HG02763 (cell line): ENCODE data around the gene MELK.

ENCODE experiments used
- ATAC-seq: cut with Tn5 transposase; IDR thresholded peaks from one replicate; pipeline ENCODE4 v1.9.1; 2021; ENCODE audit warnings: mild to moderate bottlenecking, moderate library complexity; ENCODE audit not compliant: unreplicated experiment

MELK gene

GRCh38 chr9:36576866-36577265 is 4.2 kb downstream of the MELK start:
- ATAC-seq: no peak

GRCh38 chr9:36584620-36585460 is 12.1 kb downstream of the MELK start:
- ATAC-seq: no peak

- ATAC-seq: no peak
Observed at GRCh38 chr9:36590231-36590630, 17.5 kb downstream of the MELK start.

GRCh38 chr9:36592801-36593583 is 20.3 kb downstream of the MELK start:
- ATAC-seq: no peak

GRCh38 chr9:36594213-36594612 is 21.5 kb downstream of the MELK start:
- ATAC-seq: no peak

GRCh38 chr9:36597412-36598178 is 24.9 kb downstream of the MELK start:
- ATAC-seq: no peak

GRCh38 chr9:36598273-36598672 is 25.6 kb downstream of the MELK start:
- ATAC-seq: no peak

GRCh38 chr9:36603006-36603405 is 30.3 kb downstream of the MELK start:
- ATAC-seq: no peak

- ATAC-seq: no peak
Observed at GRCh38 chr9:36609306-36609705, 36.6 kb downstream of the MELK start.

GRCh38 chr9:36622121-36622520 is 49.4 kb downstream of the MELK start:
- ATAC-seq: no peak

- ATAC-seq: no peak
Observed at GRCh38 chr9:36623280-36623679, 50.6 kb downstream of the MELK start.

- ATAC-seq: no peak
Observed at GRCh38 chr9:36625006-36625615, 52.4 kb downstream of the MELK start.

- no peak for ATAC-seq
Observed at GRCh38 chr9:36632892-36633291, 60.2 kb downstream of the MELK start.

GRCh38 chr9:36637491-36638270 is 65.0 kb downstream of the MELK start:
- no peak for ATAC-seq

GRCh38 chr9:36640771-36641381 is 68.2 kb downstream of the MELK start:
- ATAC-seq: peak; percentile 84

GRCh38 chr9:36642817-36643216 is 70.1 kb downstream of the MELK start:
- ATAC-seq: no peak

- no peak for ATAC-seq
Observed at GRCh38 chr9:36656842-36657241, 84.1 kb downstream of the MELK start.

GRCh38 chr9:36659500-36659899 is 86.8 kb downstream of the MELK start:
- no peak for ATAC-seq

- ATAC-seq: no peak
Observed at GRCh38 chr9:36664806-36665205, 92.1 kb downstream of the MELK start.

- ATAC-seq: no peak
Observed at GRCh38 chr9:36665387-36665786, 92.7 kb downstream of the MELK start.
